ENCODE measurements around the gene PDGFRB. TPM values are rescaled to one million over a fixed set of nuclear protein-coding genes. Genes with fewer than 3 reads are reported as not detected.

The PDGFRB gene
- total RNA-seq, 4 donors from 2014 or later = 87.5 to 161 (median 113) TPM

- TF ChIP-seq EP300 (IDR thresholded peaks at IDR 0.05) = no peak
- no peak for TF ChIP-seq POLR2A (IDR thresholded peaks at IDR 0.05)
- no peak for TF ChIP-seq POLR2AphosphoS5 (IDR thresholded peaks at IDR 0.05)
- TF ChIP-seq CTCF (IDR thresholded peaks at IDR 0.05) = no peak
Measured at GRCh38 chr5:150111122-150111521, 44.5 kb downstream of the PDGFRB start.

GRCh38 chr5:150109921-150110320 is 45.7 kb downstream of the PDGFRB start:
- Histone ChIP-seq H3K36me3 (peaks cover 0 to 8% of the 10 kb centered on the region in 2 donors), H3K27me3 (peaks cover 3% of the 10 kb centered on the region), H3K4me1 (peaks cover 0 to 10% (median 3%) of the 10 kb centered on the region in 3 donors), H3K4me3 (no peak overlapping the region), H3K27ac (no peak overlapping the region), H3K9me3 (no peaks in the 10 kb centered on the region)
- no peak for ATAC-seq
- WGBS, 2 donors (ENCODE audit: low coverage in 1 of 2) = 63 to 73% methylated on average over 3 to 4 of the region's 4 CpGs
- TF ChIP-seq EP300 (IDR thresholded peaks at IDR 0.05) = no peak

More at GRCh38 chr5:150111122-150111521, 44.5 kb downstream of the PDGFRB start:
- H3K27me3 ChIP-seq = peaks cover 3% of the 10 kb centered on the region
- no peak for ATAC-seq
- peaks cover 0 to 20% of the 10 kb centered on the region in 2 donors for H3K36me3 ChIP-seq
- H3K9me3 ChIP-seq = no peaks in the 10 kb centered on the region
- H3K4me3 ChIP-seq = no peak overlapping the region
- H3K27ac ChIP-seq = no peak overlapping the region
- 72 to 86% methylated on average over 2 to 8 of the region's 8 CpGs for WGBS, 2 donors (ENCODE audit: low coverage in 1 of 2)
- peaks cover 0 to 10% (median 3%) of the 10 kb centered on the region in 3 donors for H3K4me1 ChIP-seq

- 90% methylated on average over 4 of the region's 11 CpGs; no CpG with 5 or more reads in 1 of the 2 donors for WGBS, 2 donors (ENCODE audit: low coverage in 1 of 2)
- TF ChIP-seq EP300 (IDR thresholded peaks at IDR 0.05) = no peak
- TF ChIP-seq POLR2AphosphoS5 (IDR thresholded peaks at IDR 0.05) = no peak
- TF ChIP-seq CTCF (IDR thresholded peaks at IDR 0.05) = no peak
- no peak for TF ChIP-seq POLR2A (IDR thresholded peaks at IDR 0.05)
- no peaks in the 10 kb centered on the region for H3K9me3 ChIP-seq
- peaks cover 0 to 10% (median 3%) of the 10 kb centered on the region in 3 donors for H3K4me1 ChIP-seq
- no peak for ATAC-seq
- H3K4me3 ChIP-seq = no peak overlapping the region
- H3K36me3 ChIP-seq = no peaks in the 10 kb centered on the region
- H3K27me3 ChIP-seq = peaks cover 3% of the 10 kb centered on the region
- H3K27ac ChIP-seq = no peak overlapping the region
Measured at GRCh38 chr5:150108711-150109514, 46.7 kb downstream of the PDGFRB start.

GRCh38 chr5:150107909-150108447 is 47.7 kb downstream of the PDGFRB start:
- H3K9me3 ChIP-seq = no peaks in the 10 kb centered on the region
- H3K4me1 ChIP-seq = peaks cover 0 to 5% (median 3%) of the 10 kb centered on the region in 3 donors
- H3K27ac ChIP-seq = no peak overlapping the region
- no peaks in the 10 kb centered on the region for H3K36me3 ChIP-seq
- no peak for ATAC-seq
- peaks cover under 1% of the 10 kb centered on the region for H3K27me3 ChIP-seq
- WGBS, 2 donors (ENCODE audit: low coverage in 1 of 2) = 85 to 88% methylated on average over 2 to 4 of the region's 4 CpGs
- no peak overlapping the region for H3K4me3 ChIP-seq
- TF ChIP-seq CTCF (IDR thresholded peaks at IDR 0.05) (no peak), EP300 (IDR thresholded peaks at IDR 0.05) (no peak), POLR2AphosphoS5 (IDR thresholded peaks at IDR 0.05) (no peak), POLR2A (IDR thresholded peaks at IDR 0.05) (no peak)

DNA sequence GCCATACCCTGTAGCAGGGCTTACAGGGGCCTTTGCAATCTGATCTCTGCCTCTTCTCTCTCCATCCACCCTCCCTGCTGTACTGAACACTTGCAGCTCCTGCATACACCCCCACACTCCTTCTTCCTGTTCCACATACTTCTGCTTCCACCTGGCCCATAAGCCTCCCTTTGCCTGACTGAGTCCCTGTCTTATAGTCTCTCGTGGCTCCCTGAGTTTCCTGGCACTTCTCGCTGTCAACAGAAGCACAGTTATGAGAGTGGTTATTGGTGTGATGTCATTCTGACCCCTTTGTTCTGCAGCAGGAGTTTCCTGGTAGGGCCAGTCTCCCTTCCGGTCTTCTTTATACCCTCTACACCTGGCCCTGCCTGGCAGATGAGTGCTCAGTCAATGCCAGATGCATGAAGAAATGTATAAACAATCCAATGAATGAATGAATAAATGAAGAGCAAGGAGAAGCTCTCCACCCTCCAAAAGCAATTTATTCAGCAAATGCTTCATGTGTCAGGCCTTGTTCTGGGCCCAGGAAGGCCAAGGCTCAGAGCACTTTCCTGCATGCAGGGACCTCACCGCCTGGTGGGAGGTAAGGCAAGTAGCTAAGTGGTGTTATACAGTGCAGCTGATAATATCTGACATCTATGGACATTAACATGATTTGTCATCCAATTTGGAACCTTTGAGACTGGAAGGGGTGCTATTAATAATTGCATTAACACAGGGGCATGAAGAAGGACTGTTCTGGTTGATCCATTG is 48.8 kb downstream of the PDGFRB start:
- Histone ChIP-seq H3K4me1 (no peaks in the 10 kb centered on the region), H3K36me3 (no peaks in the 10 kb centered on the region), H3K27me3 (no peaks in the 10 kb centered on the region), H3K4me3 (no peak overlapping the region), H3K9me3 (no peaks in the 10 kb centered on the region), H3K27ac (no peak overlapping the region)
- no peak for ATAC-seq
- TF ChIP-seq EP300 (IDR thresholded peaks at IDR 0.05) (no peak), POLR2A (IDR thresholded peaks at IDR 0.05) (no peak), POLR2AphosphoS5 (IDR thresholded peaks at IDR 0.05) (no peak), CTCF (IDR thresholded peaks at IDR 0.05) (no peak)
- WGBS, 2 donors (ENCODE audit: low coverage in 1 of 2) = 54 to 68% methylated on average over 3 to 4 of the region's 4 CpGs
